ENCODE results near the gene LRMDA.

Gene LRMDA

GRCh38 chr10:76127984-76128589 is 696.7 kb downstream of the LRMDA start:
- no peak for ATAC-seq (ENCODE audit: insufficient read depth, low read depth)
- no peak for TF ChIP-seq EZH2 (IDR thresholded peaks at IDR 0.05; ENCODE audit: borderline replicate concordance, low read depth, low read length, severe bottlenecking)
- no peak for TF ChIP-seq CTCF (IDR thresholded peaks at IDR 0.05; ENCODE audit: borderline replicate concordance, extremely low read depth, low read length, poor library complexity, severe bottlenecking)

GRCh38 chr10:76129213-76129612 is 697.8 kb downstream of the LRMDA start:
- ATAC-seq (ENCODE audit: insufficient read depth, low read depth) (no peak), DNase-seq (no peak)
- Histone ChIP-seq H2AFZ (ENCODE audit: low read depth, low read length) (no peak overlapping the region), H3K27ac (ENCODE audit: low read length) (no peak overlapping the region), H3K79me2 (ENCODE audit: insufficient read depth, low read length) (no peaks in the 10 kb centered on the region), H3K9ac (ENCODE audit: low read depth, low read length) (no peak overlapping the region), H3K4me3 (ENCODE audit: low read depth in 1 of 2, low read length in 2 of 2) (no peak overlapping the region), H3K9me3 (ENCODE audit: insufficient read depth, low read length, severe bottlenecking) (no peaks in the 10 kb centered on the region), H3K4me1 (ENCODE audit: insufficient read depth, low read length) (no peaks in the 10 kb centered on the region), H3K36me3 (ENCODE audit: insufficient read depth, low read length) (no peaks in the 10 kb centered on the region), H3K4me2 (ENCODE audit: insufficient read depth, low read length) (no peak overlapping the region), H4K20me1 (ENCODE audit: insufficient read depth, low read length) (no peaks in the 10 kb centered on the region), H3K27me3 (ENCODE audit: insufficient read depth, low read length, poor library complexity) (peaks cover 6% of the 10 kb centered on the region)
- no peak for TF ChIP-seq CTCF (IDR thresholded peaks at IDR 0.05; ENCODE audit: borderline replicate concordance, extremely low read depth, low read length, poor library complexity, severe bottlenecking)
- TF ChIP-seq EZH2 (IDR thresholded peaks at IDR 0.05; ENCODE audit: borderline replicate concordance, low read depth, low read length, severe bottlenecking) = no peak

More at GRCh38 chr10:76127984-76128589, 696.7 kb downstream of the LRMDA start:
- Histone ChIP-seq H3K4me2 (ENCODE audit: insufficient read depth, low read length) (no peak overlapping the region), H3K27me3 (ENCODE audit: insufficient read depth, low read length, poor library complexity) (peaks cover 6% of the 10 kb centered on the region), H3K9ac (ENCODE audit: low read depth, low read length) (no peak overlapping the region), H2AFZ (ENCODE audit: low read depth, low read length) (no peak overlapping the region), H3K27ac (ENCODE audit: low read length) (no peak overlapping the region), H3K4me1 (ENCODE audit: insufficient read depth, low read length) (no peaks in the 10 kb centered on the region), H3K9me3 (ENCODE audit: insufficient read depth, low read length, severe bottlenecking) (no peaks in the 10 kb centered on the region), H3K36me3 (ENCODE audit: insufficient read depth, low read length) (no peaks in the 10 kb centered on the region), H3K79me2 (ENCODE audit: insufficient read depth, low read length) (no peaks in the 10 kb centered on the region), H3K4me3 (ENCODE audit: low read depth in 1 of 2, low read length in 2 of 2) (no peak overlapping the region), H4K20me1 (ENCODE audit: insufficient read depth, low read length) (no peaks in the 10 kb centered on the region)
- no peak for DNase-seq

- H3K9ac ChIP-seq (ENCODE audit: low read depth, low read length) = no peak overlapping the region
- no peaks in the 10 kb centered on the region for H3K36me3 ChIP-seq (ENCODE audit: insufficient read depth, low read length)
Measured at GRCh38 chr10:76130892-76131291, 699.5 kb downstream of the LRMDA start.

More at GRCh38 chr10:76130892-76131291, 699.5 kb downstream of the LRMDA start:
- Histone ChIP-seq H3K27ac (ENCODE audit: low read length) (no peak overlapping the region), H3K4me3 (ENCODE audit: low read depth in 1 of 2, low read length in 2 of 2) (no peak overlapping the region), H3K27me3 (ENCODE audit: insufficient read depth, low read length, poor library complexity) (peaks cover 6% of the 10 kb centered on the region), H4K20me1 (ENCODE audit: insufficient read depth, low read length) (no peaks in the 10 kb centered on the region), H2AFZ (ENCODE audit: low read depth, low read length) (no peak overlapping the region), H3K9me3 (ENCODE audit: insufficient read depth, low read length, severe bottlenecking) (no peaks in the 10 kb centered on the region), H3K4me2 (ENCODE audit: insufficient read depth, low read length) (no peak overlapping the region), H3K4me1 (ENCODE audit: insufficient read depth, low read length) (no peaks in the 10 kb centered on the region), H3K79me2 (ENCODE audit: insufficient read depth, low read length) (no peaks in the 10 kb centered on the region)
- ATAC-seq (ENCODE audit: insufficient read depth, low read depth) (no peak), DNase-seq (no peak)
- TF ChIP-seq CTCF (IDR thresholded peaks at IDR 0.05; ENCODE audit: borderline replicate concordance, extremely low read depth, low read length, poor library complexity, severe bottlenecking) (no peak), EZH2 (IDR thresholded peaks at IDR 0.05; ENCODE audit: borderline replicate concordance, low read depth, low read length, severe bottlenecking) (no peak)

Measured in DND-41 (cell line).